Esophagus squamous epithelium (tissue), 5 donors: ENCODE measurements around the gene HMGCS2. TPM values are rescaled to one million over a fixed set of nuclear protein-coding genes. Genes with fewer than 3 reads are reported as not detected.

Experiments
- DNase-seq: peaks from one replicate; lab custom pipeline; 2025; lab: John Stamatoyannopoulos, UW
- H3K27ac ChIP-seq, 4 donors: fragments of 200-600 bp; sonication (generic); one replicate each; pipeline ENCODE4 v1.5.1; 2016 to 2019; ENCODE audit warnings: mild to moderate bottlenecking in 1 of 4
- H3K27me3 ChIP-seq, 4 donors: fragments of 200-600 bp; sonication (generic); 1 replicate in 3 of 4; 2 replicates in 1 of 4; pipeline versions ENCODE4 v1.5.1 to v1.6.0; 2017 to 2021; ENCODE audit warnings: antibody characterized with exemption in 1 of 4
- H3K36me3 ChIP-seq, 3 donors: fragments of 200-600 bp; sonication (generic); one replicate each; pipeline ENCODE4 v1.5.1; 2016 to 2019
- H3K4me1 ChIP-seq, 3 donors: fragments of 200-600 bp; sonication (generic); one replicate each; pipeline ENCODE4 v1.5.1; 2017 to 2019
- H3K4me3 ChIP-seq, 4 donors: fragments of 200-600 bp; sonication (generic); 1 replicate in 3 of 4; 2 replicates in 1 of 4; pipeline ENCODE4 v1.5.1; 2016 to 2019; ENCODE audit warnings: mild to moderate bottlenecking in 2 of 4, moderate library complexity in 1 of 4
- H3K9me3 ChIP-seq, 3 donors: fragments of 200-600 bp; sonication (generic); one replicate each; pipeline ENCODE4 v1.5.1; 2016 to 2019
- CTCF ChIP-seq, 6 experiments: fragments of 450-650 bp in 4 of 6; fragments of 200-600 bp in 2 of 6; sonication (generic) in 2 of 6; IDR thresholded peaks; one replicate each; pipeline ENCODE4 v1.5.1; 2016 to 2019; ENCODE audit warnings: antibody characterized with exemption in 6 of 6, mild to moderate bottlenecking in 4 of 6, moderate library complexity in 4 of 6
- POLR2A ChIP-seq, 4 donors: fragments of 450-650 bp; IDR thresholded peaks; one replicate each; pipeline ENCODE4 v1.6.1; 2017; ENCODE audit warnings: antibody characterized with exemption in 4 of 4, mild to moderate bottlenecking in 4 of 4, moderate library complexity in 3 of 4
- WGBS, 2 donors: methylation state at CpG; one replicate each; pipeline ENCODE4 v1.1.5; 2018; 5-methylcytosine and 5-hydroxymethylcytosine counted together
- intact Hi-C: fragments of 100-400 bp; cut with DNase I; formaldehyde crosslinking; loops from one replicate; pipeline ENCODE4 v1.15.0; 2022
- total RNA-seq, 4 donors: library from RNA; depleted of rRNA; stranded (reverse); fragments of >200 nt; gene quantifications; one replicate each; pipeline ENCODE4 v1.1.0, GENCODE V29; 2016
- donor health status: DM: yes; HTN: yes; CAD: no.

Gene HMGCS2
- total RNA-seq, 4 donors from 2014 or later: 1.1 to 27.0 (median 2.5) TPM; not detected in 1

GRCh38 chr1:119764220-119764619 is 4.5 kb downstream of the HMGCS2 start:
- Histone ChIP-seq H3K4me3 (no peak overlapping the region), H3K27ac (no peak overlapping the region), H3K9me3 (no peaks in the 10 kb centered on the region), H3K36me3 (no peaks in the 10 kb centered on the region), H3K27me3 (no peaks in the 10 kb centered on the region), H3K4me1 (peaks cover 10 to 34% (median 19%) of the 10 kb centered on the region in 3 donors)
- intact Hi-C loops: no loop called here
- WGBS, 2 donors: 66 to 89% methylated on average over 5 to 6 of the region's 6 CpGs
- no peak for TF ChIP-seq CTCF (IDR thresholded peaks at IDR 0.05)
- TF ChIP-seq POLR2A (IDR thresholded peaks at IDR 0.05): no peak
- DNase-seq: no peak

DNA sequence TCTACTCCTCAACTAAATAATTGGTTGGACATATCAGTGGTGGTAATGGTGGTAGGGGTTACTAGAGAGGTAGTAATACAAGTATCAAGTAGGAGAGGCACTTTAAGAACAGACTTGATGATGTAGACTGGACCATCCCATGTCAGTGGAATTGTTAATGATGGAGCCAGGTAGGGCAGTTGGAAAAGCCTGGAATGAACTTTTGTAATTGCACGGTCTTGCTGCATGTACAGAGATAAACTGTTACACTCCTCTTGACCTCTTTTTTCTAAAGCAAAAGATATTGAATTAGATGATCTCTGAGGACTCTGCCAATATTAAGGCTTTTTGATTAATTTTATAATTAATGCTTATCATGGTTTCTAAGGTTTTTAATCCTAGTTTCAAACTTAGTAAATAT is 5.8 kb downstream of the HMGCS2 start:
- no peak for TF ChIP-seq CTCF (IDR thresholded peaks at IDR 0.05)
- H3K4me1 ChIP-seq: peaks cover 7 to 27% (median 20%) of the 10 kb centered on the region in 3 donors
- WGBS, 2 donors: 70 to 75% methylated on average over 1 of the region's 1 CpG
- no peak overlapping the region for H3K27ac ChIP-seq
- intact Hi-C loops: no loop called here
- no peaks in the 10 kb centered on the region for H3K9me3 ChIP-seq
- no peaks in the 10 kb centered on the region for H3K36me3 ChIP-seq
- no peaks in the 10 kb centered on the region for H3K27me3 ChIP-seq
- no peak for DNase-seq
- H3K4me3 ChIP-seq: no peak overlapping the region

GRCh38 chr1:119762409-119762808 is 6.3 kb downstream of the HMGCS2 start:
- Histone ChIP-seq H3K9me3 (no peaks in the 10 kb centered on the region), H3K27me3 (no peaks in the 10 kb centered on the region), H3K4me3 (no peak overlapping the region), H3K4me1 (peaks cover 7 to 27% (median 21%) of the 10 kb centered on the region in 3 donors), H3K36me3 (no peaks in the 10 kb centered on the region), H3K27ac (no peak overlapping the region)
- intact Hi-C loops: no loop called here
- TF ChIP-seq CTCF (IDR thresholded peaks at IDR 0.05) (no peak), POLR2A (IDR thresholded peaks at IDR 0.05) (no peak)
- WGBS, 2 donors: 81 to 94% methylated on average over 1 of the region's 1 CpG
- DNase-seq: no peak

- Histone ChIP-seq H3K4me3 (no peak overlapping the region), H3K4me1 (peaks cover 0 to 16% (median 5%) of the 10 kb centered on the region in 3 donors), H3K36me3 (no peaks in the 10 kb centered on the region), H3K27ac (no peak overlapping the region), H3K9me3 (no peaks in the 10 kb centered on the region), H3K27me3 (no peaks in the 10 kb centered on the region)
- intact Hi-C loops: no loop called here
- DNase-seq: no peak
- WGBS, 2 donors: 64 to 66% methylated on average over 3 of the region's 3 CpGs
- TF ChIP-seq POLR2A (IDR thresholded peaks at IDR 0.05) (no peak), CTCF (IDR thresholded peaks at IDR 0.05) (no peak)
Observed at GRCh38 chr1:119758584-119758983, 10.1 kb downstream of the HMGCS2 start.

GRCh38 chr1:119752592-119752991 is 16.1 kb downstream of the HMGCS2 start:
- H3K36me3 ChIP-seq: no peaks in the 10 kb centered on the region
- no peak overlapping the region for H3K4me3 ChIP-seq
- TF ChIP-seq CTCF (IDR thresholded peaks at IDR 0.05) (no peak), POLR2A (IDR thresholded peaks at IDR 0.05) (no peak)
- intact Hi-C loops: no loop called here
- H3K9me3 ChIP-seq: no peaks in the 10 kb centered on the region
- peaks cover 3 to 20% (median 6%) of the 10 kb centered on the region in 3 donors for H3K4me1 ChIP-seq
- no peak for DNase-seq
- no peaks in the 10 kb centered on the region for H3K27me3 ChIP-seq
- WGBS, 2 donors: 87 to 90% methylated on average over 4 of the region's 4 CpGs
- no peak overlapping the region for H3K27ac ChIP-seq
